ENCODE results near the gene REV3L. TPM values are rescaled to one million over a fixed set of nuclear protein-coding genes. Genes with fewer than 3 reads are reported as not detected.

The REV3L gene
- total and polyA plus RNA-seq, 2 of the 13 experiments (the other 11 are each of a cell fraction or from before 2014, with no cell fraction given): 12.8 to 31.3 TPM

- TF ChIP-seq NR2C2 (CRISPR knock-in tag; IDR thresholded peaks at IDR 0.05; ENCODE audit: borderline replicate concordance) (no peak; the same call in 1 of the 2 replicates), THAP7 (CRISPR knock-in tag; IDR thresholded peaks at IDR 0.05) (peak; percentile 70; the same call in 1 of the 2 replicates), TP53 (CRISPR knock-in tag; conservative IDR thresholded peaks at IDR 0.05) (peak; percentile 100), HES4 (CRISPR knock-in tag; IDR thresholded peaks at IDR 0.05; ENCODE audit: borderline replicate concordance) (peak; percentile 93), TRIM22 (IDR thresholded peaks at IDR 0.05) (no peak), RFX3 (CRISPR knock-in tag; IDR thresholded peaks at IDR 0.05) (0 out of 2 replicates have a peak, but pooled peaks have one; percentile 16), ZBTB37 (CRISPR knock-in tag; IDR thresholded peaks at IDR 0.05) (peak; percentile 63; the same call in 1 of the 2 replicates), ZNF136 (CRISPR knock-in tag; IDR thresholded peaks at IDR 0.05; ENCODE audit: low read depth) (peak; percentile 78; the same call in 1 of the 2 replicates), ZNF101 (CRISPR knock-in tag; IDR thresholded peaks at IDR 0.05; ENCODE audit: borderline replicate concordance, low read depth) (no peak), ZNF740 (CRISPR knock-in tag; IDR thresholded peaks at IDR 0.05) (peak; percentile 64; the same call in 1 of the 2 replicates), ZFP37 (CRISPR knock-in tag; IDR thresholded peaks at IDR 0.05; ENCODE audit: borderline replicate concordance) (peak; percentile 79; the same call in 1 of the 2 replicates), ZNF800 (CRISPR knock-in tag; IDR thresholded peaks at IDR 0.05) (no peak; the same call in 1 of the 2 replicates), HBP1 (CRISPR knock-in tag; IDR thresholded peaks at IDR 0.05; ENCODE audit: low read depth) (peak; percentile 78; the same call in 1 of the 2 replicates), MIXL1 (CRISPR knock-in tag; IDR thresholded peaks at IDR 0.05) (0 out of 2 replicates have a peak, but pooled peaks have one; percentile 8), ZNF557 (CRISPR knock-in tag; IDR thresholded peaks at IDR 0.05) (peak; percentile 31; the same call in 1 of the 2 replicates)
Observed at GRCh38 chr6:111483736-111484632, 966 bp upstream of the REV3L start (continued).

Measured in HepG2 (cell line).